Activated CD4-positive, alpha-beta T cell treated with anti-CD3 and anti-CD28 coated beads for 36 hours (primary cell): Measurements from ENCODE around the gene EGFL7. TPM values are rescaled to one million over a fixed set of nuclear protein-coding genes. Genes with fewer than 3 reads are reported as not detected.

Source experiments
- ATAC-seq: fragments of 200-7000 bp; cut with Tn5 transposase; one replicate; pipeline ENCODE4 v1.10.0; 2021; ENCODE audit warnings: mild to moderate bottlenecking, moderate library complexity
- CTCF ChIA-PET: fragments of 350-600 bp; sonication (Branson Sonifier 250); formaldehyde crosslinking; loops from one replicate; lab custom pipeline; 2021; ENCODE audit warnings: antibody characterized with exemption; lab: Charles Lee
- POLR2A ChIA-PET: fragments of 350-600 bp; sonication (Branson Sonifier 250); formaldehyde crosslinking; loops from one replicate; lab custom pipeline; 2021; ENCODE audit warnings: antibody characterized with exemption, inconsistent platforms; lab: Charles Lee
- DNase-seq: peaks from one replicate; pipeline ENCODE4 v3.0.0-alpha.2; 2020
- H3K27ac Mint-ChIP-seq: one replicate; pipeline ENCODE4 v1.8.0; 2021; ENCODE audit warnings: mixed read lengths
- H3K27me3 Mint-ChIP-seq: one replicate; pipeline ENCODE4 v1.8.0; 2021; ENCODE audit warnings: mixed read lengths
- H3K36me3 Mint-ChIP-seq: one replicate; pipeline ENCODE4 v1.8.0; 2021; ENCODE audit warnings: low read depth, mixed read lengths
- H3K4me1 Mint-ChIP-seq: one replicate; pipeline ENCODE4 v1.8.0; 2021; ENCODE audit warnings: mixed read lengths
- H3K4me3 Mint-ChIP-seq: one replicate; pipeline ENCODE4 v1.8.0; 2021; ENCODE audit warnings: mild to moderate bottlenecking, moderate library complexity, mixed read lengths
- H3K9me3 Mint-ChIP-seq: one replicate; pipeline ENCODE4 v1.8.0; 2021; ENCODE audit warnings: low read depth, mixed read lengths
- intact Hi-C, 2 experiments: fragments of 100-400 bp; cut with DNase I in 1 of 2; cut with micrococcal nuclease in 1 of 2; formaldehyde crosslinking; loops; one replicate each; pipeline versions ENCODE4 v1.14.2 to v1.15.1; 2022 to 2024; cut with DNase I, micrococcal nuclease
- total RNA-seq, 2 experiments: library from RNA; stranded (reverse); gene quantifications; one replicate each; pipeline ENCODE4 v1.2.3, GENCODE V29; 2021

Gene EGFL7
- total RNA-seq, 2 experiments from 2014 or later: 1.2 to 1.4 TPM

DNA sequence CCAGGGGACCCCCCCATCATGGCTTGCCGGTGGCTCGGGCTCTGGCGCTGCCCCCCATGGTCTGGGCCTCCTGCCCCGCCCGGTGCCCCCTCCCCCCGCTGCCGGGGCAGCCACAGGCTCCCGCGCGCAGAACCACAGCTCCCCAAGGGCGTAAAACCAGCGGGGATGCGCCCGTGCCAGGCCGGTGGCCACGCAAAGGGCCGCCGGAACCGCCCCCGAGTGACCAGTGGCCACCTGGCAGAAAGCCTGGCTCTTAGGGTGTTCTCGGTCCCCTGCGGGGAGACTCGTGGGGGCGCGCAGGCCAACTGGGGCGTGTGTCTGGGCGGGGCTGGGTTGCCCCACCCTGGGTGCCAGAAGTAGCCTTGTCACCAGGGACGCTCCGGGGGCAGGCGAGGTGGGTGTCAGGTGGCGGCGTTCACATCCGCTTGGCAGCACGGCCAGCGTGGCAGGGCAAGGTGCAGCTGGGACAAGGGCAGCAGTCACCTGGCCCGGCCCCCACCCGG is 25.1 kb downstream of the EGFL7 start:
- intact Hi-C loops: loop anchor here in 1 of 2 experiments (1.0 kb wide), 4 partner anchors 14 to 324 kb away; partner anchors contain the start of genes DNLZ and SEC16A
- no peak overlapping the region for H3K27ac Mint-ChIP-seq
- POLR2A ChIA-PET: interaction anchor here (0.6 kb wide), 1 partner anchor 13 kb away, joined by 6 read pairs; no protein-coding TSS in a partner anchor
- no peak overlapping the region for H3K4me3 Mint-ChIP-seq
- H3K9me3 Mint-ChIP-seq: no peaks in the 10 kb centered on the region
- no peaks in the 10 kb centered on the region for H3K4me1 Mint-ChIP-seq
- H3K27me3 Mint-ChIP-seq: peaks cover 2% of the 10 kb centered on the region
- DNase-seq (peak; percentile 35), ATAC-seq (no peak)
- no peaks in the 10 kb centered on the region for H3K36me3 Mint-ChIP-seq
- CTCF ChIA-PET: interaction anchor here (0.7 to 1.0 kb wide), 2 partner anchors 15 to 348 kb away, joined by 3 to 4 read pairs; no protein-coding TSS in a partner anchor

DNA sequence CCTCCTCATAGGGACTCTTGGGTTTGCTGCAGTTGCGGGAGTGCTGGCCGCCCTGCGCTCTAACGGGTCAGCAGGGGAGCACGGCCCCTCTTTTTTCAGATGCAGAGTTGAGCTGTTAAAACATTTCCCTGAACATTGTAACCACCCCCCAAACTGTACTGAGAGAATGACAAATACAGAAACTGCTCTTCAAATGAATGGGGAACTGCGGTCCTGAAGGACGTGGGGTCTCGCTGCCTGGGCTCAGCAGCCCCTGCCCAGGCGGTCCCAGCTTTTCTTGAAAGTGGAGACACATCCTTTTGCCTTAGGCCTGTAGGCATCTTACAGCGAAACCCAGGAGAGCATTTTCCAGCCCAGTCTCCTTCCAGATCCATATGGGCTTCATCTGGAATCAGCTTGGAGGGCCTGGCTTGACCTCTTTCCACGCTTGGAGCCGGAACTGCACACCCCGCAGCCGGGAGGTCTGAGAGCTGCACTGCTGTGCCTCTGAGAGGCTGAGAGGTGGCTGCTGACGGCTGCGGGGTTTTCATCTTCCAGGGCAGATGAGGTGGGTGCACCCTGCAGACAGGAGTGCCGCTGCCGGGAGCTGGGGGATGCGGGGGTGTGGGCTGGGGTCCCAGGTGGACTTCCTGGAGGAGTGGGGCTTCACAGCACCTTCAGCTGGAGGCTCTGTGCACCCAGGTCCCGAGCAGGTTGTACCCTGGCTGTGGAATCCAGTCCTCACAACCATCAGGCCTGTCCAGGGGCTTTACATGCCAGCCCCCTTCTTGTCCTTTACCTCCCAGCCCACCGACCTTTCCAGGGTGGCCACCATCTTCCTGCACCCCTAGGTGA is 25.8 kb downstream of the EGFL7 start:
- H3K27ac Mint-ChIP-seq: no peak overlapping the region
- POLR2A ChIA-PET: no interaction called here
- H3K27me3 Mint-ChIP-seq: peaks cover 2% of the 10 kb centered on the region
- ATAC-seq (no peak), DNase-seq (no peak)
- H3K4me3 Mint-ChIP-seq: no peak overlapping the region
- H3K9me3 Mint-ChIP-seq: no peaks in the 10 kb centered on the region
- CTCF ChIA-PET: interaction anchor here (0.6 to 1.0 kb wide), 3 partner anchors 16 to 347 kb away, joined by 3 to 4 read pairs (median 3); no protein-coding TSS in a partner anchor
- H3K36me3 Mint-ChIP-seq: no peaks in the 10 kb centered on the region
- no peaks in the 10 kb centered on the region for H3K4me1 Mint-ChIP-seq
- intact Hi-C loops: no loop called here

DNA sequence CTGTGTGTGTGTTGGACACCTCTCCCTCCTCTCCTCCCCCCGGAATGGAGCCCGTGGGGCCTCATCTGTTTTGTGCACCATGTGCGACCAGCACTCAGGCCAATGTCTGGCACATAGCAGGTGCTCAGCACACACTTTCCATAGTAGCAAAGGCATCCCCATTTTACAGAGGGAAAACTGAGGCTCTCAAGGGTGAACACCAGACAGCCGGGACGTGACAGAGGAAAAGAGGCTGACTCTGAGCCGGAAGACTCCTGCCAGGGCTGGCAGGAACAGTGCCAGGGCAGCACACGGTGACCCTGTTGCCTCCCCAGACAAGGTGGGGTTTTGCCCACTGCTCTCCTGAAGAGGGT is 26.4 kb downstream of the EGFL7 start:
- intact Hi-C loops: no loop called here
- Mint-ChIP-seq H3K27ac (no peak overlapping the region), H3K9me3 (no peaks in the 10 kb centered on the region), H3K4me3 (no peak overlapping the region), H3K27me3 (peaks cover 2% of the 10 kb centered on the region), H3K36me3 (no peaks in the 10 kb centered on the region), H3K4me1 (no peaks in the 10 kb centered on the region)
- DNase-seq (no peak), ATAC-seq (no peak)
- CTCF ChIA-PET: interaction anchor here (0.6 kb wide), 1 partner anchor 204 kb away, joined by 3 read pairs; no protein-coding TSS in a partner anchor
- POLR2A ChIA-PET: no interaction called here

- Mint-ChIP-seq H3K9me3 (no peaks in the 10 kb centered on the region), H3K4me1 (no peaks in the 10 kb centered on the region), H3K36me3 (no peaks in the 10 kb centered on the region), H3K4me3 (no peak overlapping the region), H3K27me3 (peaks cover 2% of the 10 kb centered on the region), H3K27ac (no peak overlapping the region)
- POLR2A ChIA-PET: no interaction called here
- ATAC-seq: no peak
- CTCF ChIA-PET: no interaction called here
- no peak for DNase-seq
- intact Hi-C loops: no loop called here
These were observed 27.5 kb downstream of the EGFL7 start for GRCh38 chr9:136690104-136690805.

- Mint-ChIP-seq H3K27me3 (peaks cover 3% of the 10 kb centered on the region), H3K4me1 (no peaks in the 10 kb centered on the region), H3K36me3 (no peaks in the 10 kb centered on the region), H3K4me3 (no peak overlapping the region), H3K9me3 (no peaks in the 10 kb centered on the region), H3K27ac (no peak overlapping the region)
- CTCF ChIA-PET: no interaction called here
- no peak for ATAC-seq
- intact Hi-C loops: no loop called here
- no peak for DNase-seq
- POLR2A ChIA-PET: no interaction called here
These were observed 28.1 kb downstream of the EGFL7 start for GRCh38 chr9:136690806-136691261.

- ATAC-seq (no peak), DNase-seq (no peak)
- ChIA-PET CTCF (no interaction called here), POLR2A (no interaction called here)
- no peaks in the 10 kb centered on the region for H3K36me3 Mint-ChIP-seq
- intact Hi-C loops: no loop called here
- peaks cover 4% of the 10 kb centered on the region for H3K27me3 Mint-ChIP-seq
- no peaks in the 10 kb centered on the region for H3K4me1 Mint-ChIP-seq
- no peaks in the 10 kb centered on the region for H3K9me3 Mint-ChIP-seq
- H3K27ac Mint-ChIP-seq: no peak overlapping the region
- H3K4me3 Mint-ChIP-seq: no peak overlapping the region
These were observed 28.8 kb downstream of the EGFL7 start for GRCh38 chr9:136691316-136692184.

GRCh38 chr9:136692185-136693134 is 29.7 kb downstream of the EGFL7 start:
- peaks cover 6% of the 10 kb centered on the region for H3K27me3 Mint-ChIP-seq
- DNase-seq (no peak), ATAC-seq (no peak)
- H3K27ac Mint-ChIP-seq: no peak overlapping the region
- ChIA-PET CTCF (interaction anchor here (0.6 to 1.3 kb wide), 2 partner anchors 60 to 208 kb away, joined by 3 to 4 read pairs; no protein-coding TSS in a partner anchor), POLR2A (no interaction called here)
- H3K36me3 Mint-ChIP-seq: no peaks in the 10 kb centered on the region
- intact Hi-C loops: no loop called here
- H3K4me1 Mint-ChIP-seq: no peaks in the 10 kb centered on the region
- H3K4me3 Mint-ChIP-seq: no peak overlapping the region
- H3K9me3 Mint-ChIP-seq: no peaks in the 10 kb centered on the region

GRCh38 chr9:136693135-136693489 is 30.4 kb downstream of the EGFL7 start:
- Mint-ChIP-seq H3K27me3 (peaks cover 8% of the 10 kb centered on the region), H3K36me3 (no peaks in the 10 kb centered on the region), H3K27ac (no peak overlapping the region), H3K4me1 (no peaks in the 10 kb centered on the region), H3K9me3 (no peaks in the 10 kb centered on the region), H3K4me3 (no peak overlapping the region)
- intact Hi-C loops: no loop called here
- CTCF ChIA-PET: interaction anchor here (0.6 to 1.3 kb wide), 2 partner anchors 61 to 209 kb away, joined by 3 to 4 read pairs; no protein-coding TSS in a partner anchor
- ATAC-seq (no peak), DNase-seq (no peak)
- POLR2A ChIA-PET: no interaction called here

GRCh38 chr9:136693490-136694162 is 30.9 kb downstream of the EGFL7 start:
- POLR2A ChIA-PET: no interaction called here
- Mint-ChIP-seq H3K27ac (no peak overlapping the region), H3K4me1 (no peaks in the 10 kb centered on the region), H3K36me3 (no peaks in the 10 kb centered on the region), H3K4me3 (no peak overlapping the region), H3K27me3 (peaks cover 10% of the 10 kb centered on the region), H3K9me3 (no peaks in the 10 kb centered on the region)
- CTCF ChIA-PET: interaction anchor here (0.6 to 1.3 kb wide), 3 partner anchors 47 to 209 kb away, joined by 3 to 4 read pairs (median 3); no protein-coding TSS in a partner anchor
- ATAC-seq (peak; percentile 42), DNase-seq (peak; percentile 55)
- intact Hi-C loops: loop anchor here in 1 of 2 experiments (1.0 kb wide), 1 partner anchor 208 kb away; no protein-coding TSS in a partner anchor
